Measurements from ENCODE around the gene EYA2.
"Not testable (repeated sequence)": the region's sequence is repeated elsewhere in the genome, so short reads cannot be mapped to it uniquely, and the experiment has no call there.

Gene EYA2

DNA sequence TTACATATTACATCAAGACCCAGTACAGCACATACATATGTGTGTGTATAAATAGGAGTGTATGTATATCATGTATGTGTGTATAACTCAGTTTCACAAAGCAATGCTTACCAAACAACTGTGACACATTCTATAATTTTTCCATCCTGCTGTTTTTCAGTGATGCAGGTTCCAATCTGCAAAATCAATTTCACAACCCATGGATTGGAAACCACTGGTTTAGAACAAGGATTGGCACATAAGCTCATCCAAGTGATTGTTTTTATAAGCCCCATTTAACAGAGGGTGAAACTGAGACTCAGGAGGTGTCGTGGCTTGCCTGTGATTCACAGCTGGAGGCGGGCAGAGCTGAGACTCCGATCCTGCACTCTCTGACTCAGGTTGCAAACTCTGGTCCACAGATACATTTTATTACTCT, 303.6 kb downstream of the EYA2 start:
- no peak for TF ChIP-seq CTCF (IDR thresholded peaks at IDR 0.05; ENCODE audit: insufficient read depth, low read depth, low read length, missing control alignments)
- no peak overlapping the region for H3K4me3 ChIP-seq (ENCODE audit: low read depth, low read length)
- DNase-seq (ENCODE audit: low read depth): peak; percentile 58

DNA sequence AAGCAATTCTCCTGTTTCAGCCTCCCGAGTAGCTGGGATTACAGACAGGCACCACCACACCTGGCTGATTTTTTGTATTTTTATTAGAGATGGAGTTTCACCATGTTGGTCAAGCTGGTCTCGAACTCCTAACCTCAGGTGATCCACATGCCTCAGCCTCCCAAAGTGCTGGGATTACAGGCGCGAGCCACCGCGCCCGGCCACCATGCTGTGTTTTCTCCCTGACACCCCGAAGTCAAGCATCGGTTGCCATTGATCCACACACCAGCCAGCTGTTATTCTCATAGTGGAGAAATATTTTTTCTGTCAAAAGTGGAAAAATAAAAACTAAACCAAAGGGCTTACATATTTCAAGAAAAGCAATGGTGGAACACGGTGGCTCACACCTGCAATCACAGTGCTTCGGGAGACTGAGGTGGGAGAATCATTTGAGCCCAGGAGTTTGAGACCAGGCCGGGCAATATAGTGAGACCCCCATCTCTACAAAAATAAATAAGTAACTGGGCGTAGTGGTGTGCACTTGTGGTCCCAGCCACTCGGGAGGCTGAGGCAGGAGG, 304.4 kb downstream of the EYA2 start:
- H3K4me3 ChIP-seq (ENCODE audit: low read depth, low read length): no peak overlapping the region
- no peak for DNase-seq (ENCODE audit: low read depth)
- no peak for TF ChIP-seq CTCF (IDR thresholded peaks at IDR 0.05; ENCODE audit: insufficient read depth, low read depth, low read length, missing control alignments)

DNA sequence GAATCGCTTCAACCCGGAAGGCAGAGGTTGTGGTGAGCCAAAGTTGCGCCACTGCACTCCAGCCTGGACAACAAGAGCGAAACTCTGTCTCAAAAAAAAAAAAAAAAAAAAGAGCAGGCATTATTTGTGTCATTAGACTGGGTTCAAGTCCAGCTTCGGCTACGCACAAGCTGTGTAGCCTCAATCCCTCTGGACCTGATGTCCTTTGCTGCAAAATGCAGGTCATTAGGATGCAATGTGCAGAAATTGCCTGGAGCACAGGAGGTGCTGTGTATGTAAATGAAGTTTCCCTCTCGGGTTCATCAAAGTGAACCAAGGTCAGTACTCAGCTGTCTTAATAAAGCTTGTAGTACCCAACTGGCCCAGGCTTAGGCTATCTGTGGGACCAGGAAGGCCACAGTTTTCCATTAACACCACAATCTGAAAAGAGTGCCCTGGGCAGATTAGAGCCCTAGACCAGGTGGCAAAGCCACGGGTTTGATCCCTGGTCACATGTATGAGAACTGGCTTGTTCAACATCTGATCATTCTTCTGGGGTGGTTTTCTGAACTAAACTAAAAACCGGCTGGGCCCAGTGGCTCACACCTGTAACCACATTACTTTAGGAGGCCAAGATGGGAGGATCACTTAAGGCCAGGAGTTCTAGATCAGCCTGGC, 306.6 kb downstream of the EYA2 start:
- DNase-seq (ENCODE audit: low read depth): no peak
- no peak for TF ChIP-seq CTCF (IDR thresholded peaks at IDR 0.05; ENCODE audit: insufficient read depth, low read depth, low read length, missing control alignments)
- H3K4me3 ChIP-seq (ENCODE audit: low read depth, low read length): no peak overlapping the region

- no peak overlapping the region for H3K4me3 ChIP-seq (ENCODE audit: low read depth, low read length)
- no peak for TF ChIP-seq CTCF (IDR thresholded peaks at IDR 0.05; ENCODE audit: insufficient read depth, low read depth, low read length, missing control alignments)
- no peak for DNase-seq (ENCODE audit: low read depth)
Observed at GRCh38 chr20:47202733-47203667, 308.4 kb downstream of the EYA2 start.

- no peak for DNase-seq (ENCODE audit: low read depth)
- TF ChIP-seq CTCF (IDR thresholded peaks at IDR 0.05; ENCODE audit: insufficient read depth, low read depth, low read length, missing control alignments): no peak
- no peak overlapping the region for H3K4me3 ChIP-seq (ENCODE audit: low read depth, low read length)
Observed at GRCh38 chr20:47204008-47204849, 309.6 kb downstream of the EYA2 start.

GRCh38 chr20:47204850-47205122, 310.1 kb downstream of the EYA2 start:
- not testable (repeated sequence) for H3K4me3 ChIP-seq (ENCODE audit: low read depth, low read length); DNase-seq (ENCODE audit: low read depth)
